Suprapubic skin (tissue), 4 donors: ENCODE results near the gene VPS39. TPM values are rescaled to one million over a fixed set of nuclear protein-coding genes. Genes with fewer than 3 reads are reported as not detected.

Experiments
- DNase-seq, 2 donors: peaks; one replicate each; pipeline ENCODE4 v3.0.0-alpha.2; 2019; ENCODE audit warnings: low spot score in 2 of 2
- H3K27ac ChIP-seq: fragments of 200-600 bp; sonication (generic); one replicate; pipeline ENCODE4 v1.5.1; 2019
- H3K27me3 ChIP-seq: fragments of 200-600 bp; sonication (generic); one replicate; pipeline ENCODE4 v1.5.1; 2019
- H3K36me3 ChIP-seq: fragments of 200-600 bp; sonication (generic); one replicate; pipeline ENCODE4 v1.5.1; 2019
- H3K4me1 ChIP-seq: fragments of 200-600 bp; sonication (generic); one replicate; pipeline ENCODE4 v1.5.1; 2019
- H3K4me3 ChIP-seq: fragments of 200-600 bp; sonication (generic); one replicate; pipeline ENCODE4 v1.5.1; 2019; ENCODE audit warnings: mild to moderate bottlenecking
- H3K9me3 ChIP-seq: fragments of 200-600 bp; sonication (generic); one replicate; pipeline ENCODE4 v1.5.1; 2019
- CTCF ChIP-seq, 2 donors: fragments of 200-600 bp in 1 of 2; fragments of 450-650 bp in 1 of 2; sonication (generic) in 1 of 2; IDR thresholded peaks; one replicate each; pipeline ENCODE4 v1.5.1; 2016 to 2019; ENCODE audit warnings: antibody characterized with exemption in 2 of 2, mild to moderate bottlenecking in 1 of 2, moderate library complexity in 1 of 2
- EP300 ChIP-seq: sonication (generic); formaldehyde crosslinking; IDR thresholded peaks from one replicate; pipeline ENCODE4 v1.6.1; 2017; ENCODE audit warnings: antibody characterized with exemption
- POLR2A ChIP-seq, 2 donors: fragments of 450-650 bp; IDR thresholded peaks; one replicate each; pipeline ENCODE4 v1.6.1; 2017; ENCODE audit warnings: antibody characterized with exemption in 2 of 2, mild to moderate bottlenecking in 2 of 2, moderate library complexity in 2 of 2
- POLR2AphosphoS5 ChIP-seq, 3 donors: sonication (generic); formaldehyde crosslinking; IDR thresholded peaks; one replicate each; pipeline ENCODE4 v1.6.1; 2017; ENCODE audit warnings: antibody characterized with exemption in 3 of 3
- WGBS: methylation state at CpG from one replicate; pipeline ENCODE4 v1.1.5; 2018; 5-methylcytosine and 5-hydroxymethylcytosine counted together
- total RNA-seq, 4 donors: library from RNA; depleted of rRNA; stranded (reverse); fragments of >200 nt; gene quantifications; one replicate each; pipeline ENCODE4 v1.1.0, GENCODE V29; 2016

The VPS39 gene
- total RNA-seq, 4 donors from 2014 or later = 44.9 to 158 (median 74.4) TPM

GRCh38 chr15:42213511-42213910, 5.4 kb upstream of the VPS39 start:
- Histone ChIP-seq H3K36me3 (peaks cover 76% of the 10 kb centered on the region), H3K27ac (no peak overlapping the region)

GRCh38 chr15:42210696-42211095, 2.6 kb upstream of the VPS39 start:
- no peak for DNase-seq
- TF ChIP-seq POLR2AphosphoS5 (IDR thresholded peaks at IDR 0.05) (no peak), POLR2A (IDR thresholded peaks at IDR 0.05) (no peak), EP300 (no peak), CTCF (IDR thresholded peaks at IDR 0.05) (no peak)

More at GRCh38 chr15:42213511-42213910, 5.4 kb upstream of the VPS39 start:
- DNase-seq = no peak
- H3K4me3 ChIP-seq = no peak overlapping the region
- no peaks in the 10 kb centered on the region for H3K9me3 ChIP-seq
- peaks cover 2% of the 10 kb centered on the region for H3K4me1 ChIP-seq
- no peak for TF ChIP-seq POLR2A (IDR thresholded peaks at IDR 0.05)
- TF ChIP-seq CTCF (IDR thresholded peaks at IDR 0.05) = no peak
- TF ChIP-seq POLR2AphosphoS5 (IDR thresholded peaks at IDR 0.05) = no peak
- TF ChIP-seq EP300 = no peak
- no peaks in the 10 kb centered on the region for H3K27me3 ChIP-seq

GRCh38 chr15:42206406-42206805, 1.7 kb downstream of the VPS39 start:
- DNase-seq = no peak
- no peak for TF ChIP-seq POLR2A (IDR thresholded peaks at IDR 0.05)
- TF ChIP-seq CTCF (IDR thresholded peaks at IDR 0.05) = no peak
- TF ChIP-seq EP300 = no peak
- TF ChIP-seq POLR2AphosphoS5 (IDR thresholded peaks at IDR 0.05) = no peak
- 67% methylated on average over 4 of the region's 4 CpGs for WGBS
- Histone ChIP-seq H3K27me3 (no peaks in the 10 kb centered on the region), H3K4me1 (peaks cover 29% of the 10 kb centered on the region), H3K27ac (no peak overlapping the region), H3K9me3 (no peaks in the 10 kb centered on the region), H3K4me3 (no peak overlapping the region), H3K36me3 (peaks cover 16% of the 10 kb centered on the region)

More at GRCh38 chr15:42210696-42211095, 2.6 kb upstream of the VPS39 start:
- WGBS = 91% methylated on average over 4 of the region's 4 CpGs
- H3K4me3 ChIP-seq = no peak overlapping the region
- H3K4me1 ChIP-seq = peaks cover 22% of the 10 kb centered on the region
- H3K27me3 ChIP-seq = no peaks in the 10 kb centered on the region
- no peaks in the 10 kb centered on the region for H3K9me3 ChIP-seq
- no peak overlapping the region for H3K27ac ChIP-seq
- peaks cover 48% of the 10 kb centered on the region for H3K36me3 ChIP-seq

- H3K4me3 ChIP-seq = no peak overlapping the region
- no peak for TF ChIP-seq POLR2AphosphoS5 (IDR thresholded peaks at IDR 0.05)
- no peak for TF ChIP-seq POLR2A (IDR thresholded peaks at IDR 0.05)
- TF ChIP-seq CTCF (IDR thresholded peaks at IDR 0.05) = no peak
- no peak for TF ChIP-seq EP300
- WGBS = 87% methylated on average over 3 of the region's 3 CpGs
- H3K27me3 ChIP-seq = no peaks in the 10 kb centered on the region
- H3K4me1 ChIP-seq = peaks cover 29% of the 10 kb centered on the region
- H3K27ac ChIP-seq = no peak overlapping the region
- no peak for DNase-seq
- H3K9me3 ChIP-seq = no peaks in the 10 kb centered on the region
- no peaks in the 10 kb centered on the region for H3K36me3 ChIP-seq
These were observed 4.2 kb downstream of the VPS39 start for GRCh38 chr15:42203891-42204290.

- DNase-seq = no peak
- no peaks in the 10 kb centered on the region for H3K9me3 ChIP-seq
- H3K27ac ChIP-seq = no peak overlapping the region
- H3K27me3 ChIP-seq = no peaks in the 10 kb centered on the region
- H3K36me3 ChIP-seq = peaks cover 5% of the 10 kb centered on the region
- no peak overlapping the region for H3K4me3 ChIP-seq
- no peak for TF ChIP-seq POLR2A (IDR thresholded peaks at IDR 0.05)
- no peak for TF ChIP-seq EP300
- no peak for TF ChIP-seq CTCF (IDR thresholded peaks at IDR 0.05)
- no peak for TF ChIP-seq POLR2AphosphoS5 (IDR thresholded peaks at IDR 0.05)
- 46% methylated on average over 2 of the region's 2 CpGs for WGBS
- H3K4me1 ChIP-seq = peaks cover 24% of the 10 kb centered on the region
These were observed 5.5 kb downstream of the VPS39 start for GRCh38 chr15:42202653-42203052.
